PC-9 (cell line): ENCODE data around the gene PRC1.

Source experiments
- CTCF ChIP-seq: fragments of 200-600 bp; sonication (generic); conservative IDR thresholded peaks from 2 replicates; pipeline ENCODE4 v1.6.1; 2017; ENCODE audit warnings: mixed run types, antibody characterized with exemption, mild to moderate bottlenecking, moderate library complexity
- EZH2 ChIP-seq: fragments of 200-600 bp; sonication (generic); IDR thresholded peaks from 2 replicates; pipeline ENCODE4 v1.8.0; 2017; ENCODE audit warnings: antibody characterized with exemption, low read depth

GRCh38 chr15:90946941-90947576 lies 47.3 kb downstream of the PRC1 start:
- TF ChIP-seq CTCF (no peak), EZH2 (no peak)
